Measurements from ENCODE around the gene PCP4L1.
"Not testable (repeated sequence)": the region's sequence is repeated elsewhere in the genome, so short reads cannot be mapped to it uniquely, and the experiment has no call there.

PCP4L1 gene

DNA sequence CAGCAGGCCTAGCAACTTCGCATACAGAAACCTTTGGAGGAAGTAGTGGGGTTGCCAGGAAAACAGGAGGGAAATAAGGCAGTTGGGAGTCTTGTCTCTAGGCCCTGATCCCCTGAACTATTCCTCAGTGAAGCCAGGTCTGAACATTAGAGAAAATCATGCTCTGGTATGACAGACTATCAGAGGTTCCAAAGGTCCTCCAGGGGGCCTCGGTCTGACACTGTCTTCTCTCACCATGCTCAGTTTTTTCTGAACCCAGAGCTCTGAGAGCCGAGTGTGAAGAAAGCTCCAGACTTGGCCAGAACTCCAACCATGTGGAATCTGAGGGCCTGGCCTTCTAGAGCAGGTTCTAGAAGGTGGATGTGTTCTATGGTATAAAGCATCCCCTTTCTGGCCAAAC, 28.6 kb upstream of the PCP4L1 start:
- DNase-seq, result no peak

DNA sequence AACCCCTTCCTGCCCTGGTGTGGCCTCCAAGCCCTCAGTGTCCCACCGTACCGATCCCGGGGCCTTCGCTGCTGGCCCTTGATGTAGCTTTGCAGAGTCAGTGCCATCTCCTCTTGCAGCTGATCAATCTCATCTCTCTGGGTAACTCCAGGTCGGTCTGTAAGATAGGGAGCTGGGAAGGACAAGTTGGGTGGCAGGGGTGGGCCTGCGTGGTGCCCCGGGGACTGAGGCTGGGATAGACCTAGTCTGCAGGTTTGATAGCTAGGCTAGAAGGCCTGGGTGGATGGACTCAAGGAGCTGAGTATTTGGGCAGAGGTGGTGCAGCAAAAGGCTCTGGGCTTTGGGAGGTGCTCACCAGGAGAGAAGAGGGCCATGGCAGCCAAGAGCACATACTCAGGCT, 27.8 kb upstream of the PCP4L1 start:
- DNase-seq, result no peak

DNA sequence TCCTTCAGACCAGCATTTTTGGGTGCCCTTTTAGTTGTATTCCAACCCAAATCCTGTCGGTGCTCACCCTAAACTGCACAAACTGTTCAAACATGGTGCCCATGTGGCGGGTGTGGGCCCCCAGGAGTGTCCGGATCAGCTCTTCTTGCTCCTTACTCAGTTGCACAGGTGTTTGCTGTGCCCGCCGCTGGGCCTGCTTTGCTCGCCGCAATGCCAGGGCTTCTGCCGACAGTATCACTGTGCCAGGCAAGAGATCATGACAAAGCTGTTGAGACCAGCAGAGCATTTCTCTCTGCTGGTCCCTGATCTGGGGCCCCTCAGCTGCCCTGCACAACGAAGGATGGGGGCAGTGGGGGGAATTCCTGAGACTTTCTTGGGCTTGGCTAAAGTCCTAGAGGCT, 25.4 kb upstream of the PCP4L1 start:
- DNase-seq, result no peak

DNA sequence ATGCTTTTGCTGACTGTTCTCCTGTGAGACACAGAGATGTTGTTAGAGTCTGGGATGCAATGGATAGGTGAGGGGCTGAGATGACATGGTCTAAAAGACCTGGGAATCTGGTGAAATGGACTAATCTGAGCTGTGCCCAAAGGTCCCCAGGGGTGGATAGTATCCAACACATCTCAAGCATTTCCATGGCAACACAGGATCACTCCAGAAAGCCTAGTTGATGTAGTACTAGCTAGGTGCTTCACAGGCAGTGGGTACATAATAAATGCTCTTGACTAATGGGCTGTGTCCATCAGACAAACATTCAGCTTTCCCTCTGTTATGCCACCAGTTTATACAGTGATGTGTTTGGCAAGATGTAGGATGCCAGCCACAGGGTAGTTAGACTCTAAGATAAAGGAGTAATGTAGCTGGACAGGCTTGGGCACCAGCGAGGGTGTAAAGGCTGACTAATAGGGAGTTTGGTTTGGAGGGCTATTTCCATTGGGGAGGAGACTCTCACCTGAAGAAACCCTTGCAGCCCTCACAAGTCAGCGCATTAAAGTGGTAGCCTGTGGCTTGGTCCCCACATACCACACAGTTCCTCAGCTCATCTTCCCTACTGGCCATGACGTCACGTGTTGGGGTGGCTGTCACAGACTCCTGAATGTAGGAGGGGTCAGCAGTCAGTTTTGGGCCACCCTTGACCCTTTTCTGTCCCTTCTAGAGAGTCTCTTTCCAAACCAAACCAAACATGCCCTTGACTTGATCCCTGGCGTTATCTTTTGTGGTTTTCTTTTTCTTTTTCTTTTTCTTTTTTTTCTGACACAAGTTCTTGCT, 22.4 kb upstream of the PCP4L1 start:
- DNase-seq, result no peak

DNA sequence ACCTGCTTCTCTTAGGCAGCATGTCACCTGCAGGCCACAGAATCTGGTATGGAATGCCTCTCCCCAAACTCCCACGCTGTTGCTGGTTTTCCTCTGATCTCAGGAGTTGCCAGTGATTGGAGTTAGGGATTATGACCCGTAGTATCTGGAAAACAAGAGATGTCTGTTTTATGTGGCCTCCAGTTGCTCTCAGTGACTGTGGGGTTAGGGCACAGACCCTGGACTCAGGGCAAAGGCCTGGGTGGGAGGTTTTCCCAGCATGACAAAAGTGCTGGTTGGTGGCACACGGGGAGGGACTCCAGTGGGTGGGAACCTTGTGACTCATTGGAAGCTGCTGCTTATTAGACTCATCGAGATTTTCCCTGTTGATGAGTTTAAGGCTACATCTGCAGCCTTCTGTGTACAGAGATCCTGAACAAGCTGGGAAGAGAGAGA, 20.5 kb upstream of the PCP4L1 start, which contains the start of gene NR1I3:
TSS of gene NR1I3 (minus strand) at position 165 of the 435 bp plus-strand sequence. CDS start 1,638 bp downstream, outside the sequence.
- DNase-seq, result no peak

DNA sequence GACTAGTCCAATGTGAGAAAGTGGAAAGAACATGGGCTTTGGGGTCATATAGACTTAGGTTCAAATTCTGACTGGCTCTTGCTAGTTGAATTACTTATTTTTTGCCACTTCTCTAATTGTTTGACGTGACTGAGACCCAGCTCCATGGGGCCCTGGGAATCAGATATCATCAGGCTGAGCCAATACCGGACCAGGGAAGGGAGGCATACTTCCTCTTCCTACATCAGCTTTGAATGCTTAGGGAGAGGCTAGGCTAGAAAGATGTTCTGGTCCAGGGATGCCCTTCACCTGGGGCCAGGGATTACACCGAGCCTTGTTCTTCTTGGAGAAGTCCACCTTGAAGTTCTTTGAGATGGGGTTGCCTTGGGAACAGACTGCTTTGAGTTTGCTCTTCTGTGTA, 16.9 kb upstream of the PCP4L1 start:
- DNase-seq, result no peak

DNA sequence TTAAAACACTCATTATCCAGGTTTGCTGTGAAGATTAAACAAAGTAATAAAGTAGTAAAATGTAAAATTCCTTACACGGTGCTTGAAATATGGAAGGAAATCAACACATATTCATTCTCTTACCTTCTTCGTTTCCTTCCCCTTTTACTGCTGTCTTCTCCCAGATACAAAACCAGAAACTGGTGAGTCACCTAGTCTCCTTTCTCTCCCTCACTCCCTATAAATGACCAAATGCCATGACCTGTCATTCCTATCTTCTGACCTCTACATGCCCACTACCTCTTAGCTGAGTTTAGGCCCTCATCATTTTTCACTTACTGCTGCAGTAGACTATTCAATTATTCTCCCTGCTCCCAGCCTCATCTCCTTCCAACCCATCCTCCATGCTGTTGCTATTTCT, 16.2 kb upstream of the PCP4L1 start:
- DNase-seq, result no peak

DNA sequence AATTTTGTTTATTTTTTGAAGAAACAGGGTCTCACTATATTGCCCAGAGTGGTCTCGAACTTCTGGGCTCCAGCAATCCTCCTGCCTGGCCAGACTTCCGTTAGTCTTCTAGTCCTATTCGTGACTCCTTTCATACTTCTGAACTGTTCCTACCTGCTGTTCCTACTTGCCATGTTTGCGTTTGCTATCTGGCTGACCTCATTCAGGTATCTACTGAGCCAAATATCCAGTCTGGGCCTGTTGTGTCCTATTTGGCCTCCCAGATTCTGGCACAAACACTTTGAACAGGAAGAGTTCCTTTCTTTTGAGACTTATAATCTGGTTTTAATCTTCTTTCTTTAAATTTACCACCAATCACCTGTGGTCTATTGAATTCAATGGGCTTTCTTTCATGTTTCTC, 13.7 kb upstream of the PCP4L1 start:
- DNase-seq, result no peak

DNA sequence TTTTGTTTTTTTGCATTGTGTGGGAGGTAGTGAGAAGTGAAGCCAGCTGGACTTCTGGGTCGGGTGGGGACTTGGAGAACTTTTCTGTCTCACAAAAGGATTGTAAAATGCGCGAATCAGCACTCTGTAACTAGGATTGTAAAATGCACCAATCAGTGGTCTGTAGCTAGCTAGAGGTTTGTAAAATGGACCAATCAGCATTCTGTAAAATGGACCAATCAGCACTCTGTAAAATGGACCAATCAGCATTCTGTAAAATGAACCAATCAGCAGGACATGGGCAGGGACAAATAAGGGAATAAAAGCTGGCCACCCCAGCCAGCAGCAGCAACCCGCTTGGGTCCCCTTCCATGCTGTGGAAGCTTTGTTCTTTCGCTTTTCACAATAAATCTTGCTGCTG, 8.4 kb upstream of the PCP4L1 start:
- DNase-seq, result not testable (repeated sequence)

DNA sequence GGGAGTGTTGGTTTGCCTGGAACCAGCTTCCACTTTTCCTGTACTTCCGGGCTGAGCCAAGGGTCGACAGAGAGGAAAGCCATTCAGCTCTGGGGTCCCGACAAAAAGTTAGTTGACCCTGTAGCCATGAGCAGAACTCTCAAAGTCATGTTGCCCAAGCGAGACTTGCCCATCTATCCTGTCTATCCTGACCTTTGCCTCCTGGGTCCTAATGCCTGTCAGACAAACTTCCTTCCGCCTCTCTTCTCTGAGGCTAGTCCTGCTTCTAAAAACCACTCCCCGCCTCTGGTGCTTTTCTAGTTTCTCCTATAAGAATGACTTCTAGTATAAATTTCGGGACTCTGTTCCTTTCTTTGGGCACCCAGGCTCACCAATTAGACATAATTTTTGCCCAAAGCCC, 7.7 kb upstream of the PCP4L1 start:
- DNase-seq, result no peak

DNA sequence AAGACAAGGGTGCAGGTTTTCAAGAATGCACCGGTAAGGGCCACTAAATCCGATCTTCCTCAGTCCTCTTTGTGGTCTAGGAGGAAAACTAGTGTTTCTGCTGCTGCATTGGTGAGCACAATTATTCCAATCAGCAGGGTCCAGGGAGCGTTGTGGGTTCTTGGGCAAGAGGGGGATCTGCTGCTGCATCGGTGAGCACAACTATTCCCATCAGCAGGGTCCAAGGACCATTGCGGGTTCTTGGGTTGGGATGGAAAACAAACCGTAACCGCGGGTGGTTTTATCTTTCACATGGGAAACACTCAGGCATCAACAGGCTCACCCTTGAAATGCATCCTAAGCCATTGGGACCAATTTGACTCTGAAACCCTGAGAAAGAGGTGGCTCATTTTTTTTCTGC, 7.0 kb upstream of the PCP4L1 start:
- no peak for DNase-seq

DNA sequence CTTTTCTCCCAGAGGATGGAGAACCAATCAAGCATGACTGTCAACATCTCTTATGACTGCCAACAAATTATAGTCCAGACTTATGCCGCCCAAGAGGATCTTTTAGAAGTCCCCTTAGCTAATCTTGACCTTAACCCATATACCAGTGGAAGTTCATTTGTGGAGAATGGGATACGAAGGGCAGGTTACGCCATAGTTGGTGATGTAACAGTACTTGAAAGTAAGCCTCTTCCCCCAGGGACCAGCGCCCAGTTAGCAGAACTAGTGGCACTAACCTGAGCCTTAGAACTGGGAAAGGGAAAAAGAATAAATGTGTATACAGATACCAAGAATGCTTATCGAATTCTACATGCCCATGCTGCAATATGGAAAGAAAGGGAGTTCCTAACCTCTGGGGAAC, 3.2 kb upstream of the PCP4L1 start:
- not testable (repeated sequence) for DNase-seq

DNA sequence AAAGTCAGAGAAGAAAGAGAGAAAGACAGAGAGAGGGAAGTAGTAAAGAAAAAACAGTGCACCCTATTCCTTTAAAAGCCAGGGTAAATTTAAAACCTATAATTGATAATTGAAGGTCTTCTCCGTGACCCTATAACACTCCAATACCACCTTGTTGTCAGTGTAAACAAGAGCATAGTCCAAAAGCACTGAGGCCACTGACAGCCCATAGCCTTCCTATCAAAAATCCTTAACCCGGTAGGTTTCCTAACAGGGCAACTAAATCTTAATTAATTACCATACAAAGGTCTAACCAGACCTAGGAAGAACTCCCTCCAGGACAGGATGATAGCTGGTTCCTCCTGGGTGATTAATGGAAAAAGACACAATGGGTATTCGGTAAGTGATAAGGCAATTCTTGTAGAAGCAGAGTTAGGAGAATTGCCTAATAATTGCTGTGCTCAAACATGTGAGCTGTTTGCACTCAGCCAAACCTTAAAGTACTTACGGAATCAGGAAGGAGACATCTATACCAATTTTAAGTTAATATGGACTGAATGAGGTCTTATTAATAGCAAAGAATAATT, 2.5 kb upstream of the PCP4L1 start:
- not testable (repeated sequence) for DNase-seq

DNA sequence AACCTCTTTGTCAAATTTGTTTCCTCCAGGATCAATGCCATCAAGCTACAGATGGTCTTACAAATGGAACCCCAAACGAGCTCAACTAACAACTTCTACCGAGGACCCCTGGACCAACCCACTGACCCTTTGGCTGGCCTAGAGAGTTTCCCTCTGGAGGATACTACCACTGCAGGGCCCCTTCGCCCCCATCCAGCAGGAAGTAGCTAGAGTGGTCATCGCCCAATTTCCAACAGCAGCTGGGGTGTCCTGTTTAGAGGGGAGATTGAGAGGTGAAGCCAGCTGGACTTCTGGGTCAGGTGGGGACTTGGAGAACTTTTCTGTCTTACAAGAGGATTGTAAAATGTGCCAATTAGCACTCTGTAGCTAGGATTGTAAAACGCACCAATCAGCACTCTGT, 1.4 kb upstream of the PCP4L1 start:
- not testable (repeated sequence) for DNase-seq

DNA sequence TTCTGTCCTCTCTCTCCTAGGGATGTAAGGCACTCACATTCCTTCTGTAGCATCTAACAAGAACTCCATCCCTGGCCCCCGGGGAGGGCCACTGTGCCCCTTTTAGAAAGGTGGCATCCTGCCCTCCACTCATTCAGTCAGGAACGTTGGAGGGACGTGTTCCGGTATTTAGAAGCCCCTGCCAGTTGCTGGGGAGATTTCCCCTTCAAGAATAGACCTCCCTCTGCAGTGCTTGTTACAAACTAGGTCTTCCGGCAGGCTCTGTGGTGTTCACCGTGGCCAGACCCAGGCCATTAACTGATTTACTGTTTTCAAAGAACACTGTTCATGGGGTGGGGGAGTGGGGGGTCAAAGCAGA, 779 bp downstream of the PCP4L1 start:
- no peak for DNase-seq

DNA sequence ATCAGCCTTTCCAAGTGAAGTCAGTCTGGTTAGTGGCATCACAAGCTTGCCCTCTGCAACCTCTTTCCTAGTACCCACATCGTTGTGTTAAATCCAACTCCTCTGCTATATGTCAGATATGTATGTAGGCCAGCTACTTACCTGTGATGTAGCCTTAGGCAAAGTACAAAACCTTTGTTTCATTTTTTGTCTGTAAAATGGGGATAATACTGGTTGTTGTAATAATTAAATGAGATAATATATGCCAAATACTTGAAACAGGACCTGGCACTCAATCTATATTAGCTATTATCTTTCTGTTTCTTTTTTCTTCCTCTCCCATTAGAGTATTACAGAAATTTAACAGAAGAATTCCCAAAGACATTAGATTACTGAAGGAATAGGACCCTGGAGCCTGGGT, 1.2 kb downstream of the PCP4L1 start:
- no peak for DNase-seq

DNA sequence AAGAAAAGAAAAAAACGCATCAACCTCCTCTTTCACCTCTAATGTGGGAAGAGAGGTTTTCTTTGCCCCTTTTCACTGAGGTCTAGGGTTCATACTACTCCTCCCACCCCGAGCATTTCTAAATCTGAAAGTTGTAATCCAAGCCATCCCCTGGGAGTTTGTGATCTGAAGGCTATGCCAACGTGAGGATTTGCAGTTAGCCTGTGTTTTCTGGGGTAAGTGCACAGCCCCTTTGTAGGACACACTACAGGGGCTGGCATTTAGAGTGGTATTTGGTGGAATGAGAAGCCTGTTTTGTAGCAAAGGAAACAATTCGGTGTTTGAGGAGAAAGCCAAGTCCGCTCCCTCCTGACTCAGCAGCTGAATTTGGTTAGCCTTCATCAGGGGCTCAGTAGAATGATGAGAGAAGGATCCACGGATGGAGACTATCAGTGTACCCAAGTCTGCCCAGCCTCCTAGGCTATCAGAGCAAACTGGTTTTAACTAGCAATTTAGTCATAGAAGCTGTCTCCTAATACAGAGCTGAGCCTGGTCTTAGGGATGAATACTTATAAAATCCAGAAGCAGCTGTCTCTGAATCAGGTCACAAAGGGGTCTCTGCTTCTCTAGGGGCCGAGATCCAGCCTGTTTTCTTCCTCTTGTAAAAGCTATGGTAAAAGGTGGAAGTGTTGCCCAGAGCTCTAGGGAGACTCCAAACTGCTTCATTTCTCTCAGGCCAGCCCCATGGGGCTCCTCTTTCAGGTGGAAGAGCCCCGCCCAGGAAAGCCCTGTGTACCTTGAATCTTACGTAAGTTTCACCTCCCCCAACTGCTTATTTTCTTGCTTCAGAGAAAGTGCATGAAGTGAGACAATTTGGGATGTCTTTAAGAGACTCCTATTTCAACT, 2.1 kb downstream of the PCP4L1 start:
- DNase-seq, result peak; percentile 31

DNA sequence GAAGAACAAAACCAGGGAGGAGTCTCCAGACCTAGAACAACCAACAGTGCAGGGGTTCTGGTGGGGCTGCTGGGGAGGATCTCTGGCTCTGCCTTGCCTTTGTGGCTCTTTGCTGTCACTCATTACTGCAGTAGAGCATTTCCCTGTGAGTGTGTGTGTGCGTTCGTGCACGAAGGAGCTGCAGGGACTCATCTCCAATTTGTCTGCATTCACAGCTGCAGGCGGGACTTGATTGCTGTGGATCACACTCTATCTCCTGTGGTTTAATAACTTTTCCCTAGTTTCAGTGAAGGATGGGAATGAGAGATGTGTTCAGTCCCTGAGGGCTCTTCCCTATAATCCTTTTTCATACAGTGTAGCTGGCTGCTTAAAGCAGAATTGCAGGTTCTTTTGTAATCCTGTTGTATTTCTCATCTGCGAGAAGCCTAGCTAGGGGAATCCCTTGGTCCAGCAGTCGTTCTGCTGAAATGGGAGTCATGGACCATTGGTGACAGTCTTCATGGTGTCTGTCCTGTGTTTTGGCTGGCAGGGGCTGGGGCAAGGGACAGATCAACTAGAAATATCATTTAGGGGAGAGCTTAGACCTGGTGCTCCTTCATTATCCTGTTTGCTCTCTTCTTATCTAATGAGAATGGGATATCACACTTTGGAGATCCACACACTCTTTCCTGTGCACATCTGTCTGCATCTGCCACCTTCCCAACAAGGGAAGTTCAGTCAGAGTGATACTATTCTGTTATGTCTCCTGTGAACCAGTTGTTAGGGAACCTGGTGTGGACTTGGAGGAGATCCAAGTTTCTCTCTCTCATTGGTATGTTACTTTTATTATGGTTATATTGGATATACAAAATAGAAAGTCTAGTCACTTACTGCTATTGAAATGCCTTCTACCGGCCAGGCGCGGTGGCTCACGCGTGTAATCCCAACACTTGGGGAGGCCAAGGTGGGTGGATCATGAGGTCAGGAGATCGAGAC, 3.0 kb downstream of the PCP4L1 start:
- DNase-seq, result no peak

DNA sequence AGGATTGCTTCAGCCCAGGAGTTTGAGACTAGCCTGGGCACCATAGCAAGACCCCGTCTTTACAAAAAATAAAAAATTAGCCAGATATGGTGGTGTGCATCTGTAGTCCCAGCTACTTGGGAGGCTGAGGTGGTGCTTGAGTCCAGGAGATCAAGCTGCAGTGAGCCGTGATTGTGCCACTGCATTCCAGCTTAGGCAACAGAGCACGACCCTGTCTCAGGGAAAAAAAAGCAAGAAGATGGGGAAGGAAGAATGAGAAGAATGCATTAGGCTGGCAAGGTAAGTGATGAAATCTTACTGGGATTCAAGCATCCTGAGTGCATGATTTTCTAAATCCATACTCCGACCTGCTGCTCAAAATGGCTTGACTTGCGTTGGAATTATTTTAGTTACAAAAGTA, 6.8 kb downstream of the PCP4L1 start:
- no peak for DNase-seq

DNA sequence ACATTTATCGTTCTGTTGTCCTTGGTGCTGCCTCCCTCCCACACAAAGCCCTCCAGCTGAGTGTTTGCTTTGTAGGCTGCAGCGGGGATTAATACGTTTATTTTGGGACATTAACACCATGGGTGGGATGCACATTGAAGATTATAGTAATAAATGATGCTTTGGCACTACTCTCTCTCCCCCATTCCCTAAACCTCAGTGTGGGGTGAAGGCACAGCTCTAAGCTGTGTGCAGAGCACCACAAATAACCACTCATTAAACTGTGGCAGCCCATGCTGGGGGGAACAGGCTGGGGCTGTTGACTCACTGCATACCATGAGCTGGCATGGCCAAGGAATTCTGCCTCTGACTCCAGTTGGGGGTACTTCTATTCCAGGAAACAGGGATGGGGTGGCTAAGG, 7.7 kb downstream of the PCP4L1 start:
- DNase-seq, result no peak

DNA sequence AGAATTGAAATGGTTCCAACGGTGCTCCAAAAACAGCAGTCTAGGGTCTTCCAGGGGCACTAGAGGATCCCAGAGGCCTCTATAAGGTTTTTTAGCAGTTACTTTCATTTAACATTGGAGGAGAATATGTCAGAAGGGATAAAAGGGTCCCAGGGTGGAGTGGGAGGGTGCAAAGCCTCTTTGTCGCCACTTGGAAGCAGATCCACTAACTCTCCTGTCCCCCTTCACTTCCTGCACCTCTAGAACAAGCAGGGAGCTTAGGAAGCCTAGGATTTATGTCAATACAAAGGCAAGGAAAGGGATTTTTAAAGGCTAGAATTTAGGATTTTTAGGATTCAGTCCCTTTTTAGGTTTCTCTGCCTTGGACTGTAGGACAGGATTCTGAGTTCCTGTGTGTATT, 8.3 kb downstream of the PCP4L1 start:
- DNase-seq, result no peak

DNA sequence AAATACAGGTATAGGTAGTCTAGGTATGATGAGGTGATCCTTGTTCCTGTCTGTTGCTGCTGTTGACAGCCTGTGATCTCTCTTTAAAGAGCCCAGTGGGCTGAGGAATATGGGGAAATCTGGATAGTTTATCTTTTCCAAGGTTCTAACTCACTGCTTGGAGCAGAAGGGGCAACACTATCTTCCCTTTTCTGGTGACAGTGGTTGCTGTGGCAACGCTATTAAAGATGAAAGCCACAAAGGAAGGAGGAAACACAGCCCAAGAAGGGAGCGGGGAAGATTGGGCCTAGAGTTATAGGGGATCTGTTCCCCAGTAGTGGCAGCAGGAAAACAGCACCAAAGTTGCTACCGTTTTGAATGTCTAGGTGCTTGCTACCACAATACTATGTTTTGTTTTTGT, 8.8 kb downstream of the PCP4L1 start:
- no peak for DNase-seq

DNA sequence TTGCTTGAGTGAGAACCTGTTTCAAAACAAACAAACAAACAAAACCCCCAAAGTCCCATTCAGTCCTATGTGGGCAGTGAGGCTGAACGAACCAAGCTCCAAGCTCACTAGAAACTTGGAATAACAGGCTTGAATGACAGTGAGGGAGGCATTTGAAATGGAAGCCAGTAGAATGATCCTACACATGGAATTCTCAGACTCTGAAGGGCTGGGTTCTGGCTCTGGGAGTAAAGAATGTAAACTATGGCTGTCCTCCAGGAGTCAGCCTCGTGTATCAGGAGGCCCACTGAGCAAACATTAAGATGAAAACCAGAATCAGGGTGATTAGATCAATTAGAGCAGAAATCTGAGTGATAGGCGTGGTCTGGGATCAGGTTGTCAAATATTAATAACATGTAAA, 14.9 kb downstream of the PCP4L1 start:
- no peak for DNase-seq
